ENCODE measurements around the gene AMY2B.
"Not testable (repeated sequence)": the region's sequence is repeated elsewhere in the genome, so short reads cannot be mapped to it uniquely, and the experiment has no call there.

Gene AMY2B

GRCh38 chr1:103571289-103571688 lies at the start of gene AMY2B:
AMY2B (plus strand) TSS chr1:103571589; CDS start chr1:103571603, 14 bp downstream.
- DNase-seq (ENCODE audit: low read depth) = not testable (repeated sequence)

DNA sequence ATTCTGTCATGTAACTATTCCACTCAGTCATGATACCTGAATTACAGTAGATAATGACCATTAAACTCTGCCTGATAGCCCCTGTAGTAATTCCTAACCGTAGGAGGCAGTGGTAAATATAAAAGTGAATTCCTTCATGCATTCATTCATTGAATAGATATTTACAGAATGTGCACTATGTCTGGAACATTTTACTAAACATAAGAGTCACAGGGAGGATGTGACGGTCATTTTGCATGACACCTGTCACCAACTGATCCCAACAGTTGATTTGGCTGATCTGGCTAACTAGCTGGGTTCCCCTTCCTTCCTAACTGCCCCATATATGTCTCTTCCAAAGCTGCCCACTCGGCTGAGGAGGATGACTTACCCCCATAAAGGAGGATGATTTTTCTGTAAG lies 48.0 kb upstream of the AMY2B start:
- DNase-seq (ENCODE audit: low read depth) = no peak

- peak; percentile 70 for DNase-seq (ENCODE audit: low read depth)
Observed at GRCh38 chr1:103525114-103525606, 46.2 kb upstream of the AMY2B start.

DNA sequence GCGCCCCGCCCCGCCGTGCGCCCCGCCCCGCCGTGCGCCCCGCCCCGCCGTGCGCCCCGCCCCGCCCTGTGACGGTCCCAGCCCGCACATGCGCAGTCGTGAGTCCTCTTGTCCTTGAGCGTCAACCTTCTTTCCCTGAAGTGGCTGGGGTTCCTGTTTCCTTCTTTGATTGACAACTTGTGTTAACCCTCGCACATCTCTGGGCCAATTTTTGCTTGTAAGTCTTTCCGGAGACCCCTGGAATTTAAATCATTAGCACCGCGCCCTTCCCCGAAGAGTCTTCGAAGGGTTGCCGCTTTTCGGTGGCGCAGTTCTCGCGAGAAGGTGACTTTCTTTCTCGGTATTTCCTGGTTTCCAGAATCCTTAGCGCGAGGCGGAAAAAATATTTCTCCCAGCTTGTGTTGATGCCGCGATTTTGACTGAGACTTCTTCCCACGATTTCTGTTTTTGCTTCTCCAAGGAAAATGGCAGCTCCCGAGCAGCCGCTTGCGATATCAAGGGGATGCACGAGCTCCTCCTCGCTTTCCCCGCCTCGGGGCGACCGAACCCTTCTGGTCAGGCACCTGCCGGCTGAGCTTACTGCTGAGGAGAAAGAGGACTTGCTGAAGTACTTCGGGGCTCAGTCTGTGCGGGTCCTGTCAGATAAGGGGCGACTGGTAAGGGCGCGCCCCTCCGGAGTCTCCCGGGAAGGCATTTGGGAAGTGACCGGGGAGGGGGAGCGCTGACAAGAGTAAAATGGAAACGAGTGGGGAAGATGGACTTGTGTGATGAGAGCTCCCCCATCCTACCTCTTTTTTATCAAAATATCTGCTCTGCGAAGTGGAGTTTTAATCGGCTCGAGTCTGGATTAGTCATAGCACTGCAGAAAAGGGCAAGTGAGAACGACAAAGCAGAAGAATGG lies 45.5 kb upstream of the AMY2B start, which contains the start of gene RNPC3:
Gene RNPC3, plus strand, starts transcription at position 93 of the 901 bp plus-strand sequence. Its CDS starts 372 bp downstream, at position 465.
- peak; percentile 86 for DNase-seq (ENCODE audit: low read depth)

DNA sequence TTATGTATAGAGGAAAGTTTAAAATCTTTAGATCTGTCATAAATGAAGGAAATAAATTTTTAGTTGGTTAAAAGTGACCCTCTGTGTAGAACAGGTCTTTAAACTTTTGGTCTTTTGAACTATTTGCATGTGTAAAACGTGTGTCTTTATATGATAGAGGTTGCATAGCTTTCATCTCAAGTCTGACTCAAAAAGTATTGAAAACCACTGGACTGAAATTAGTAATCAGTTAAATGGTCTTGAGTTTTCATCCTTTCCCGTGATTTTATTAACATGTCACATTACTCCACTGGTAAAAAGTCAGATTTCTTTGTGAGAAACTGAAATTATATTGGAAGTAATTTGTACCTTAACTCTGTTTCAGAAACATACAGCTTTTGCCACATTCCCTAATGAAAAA lies 44.1 kb upstream of the AMY2B start:
- DNase-seq (ENCODE audit: low read depth) = no peak

GRCh38 chr1:103529746-103530145 lies 41.6 kb upstream of the AMY2B start:
- DNase-seq (ENCODE audit: low read depth) = no peak

DNA sequence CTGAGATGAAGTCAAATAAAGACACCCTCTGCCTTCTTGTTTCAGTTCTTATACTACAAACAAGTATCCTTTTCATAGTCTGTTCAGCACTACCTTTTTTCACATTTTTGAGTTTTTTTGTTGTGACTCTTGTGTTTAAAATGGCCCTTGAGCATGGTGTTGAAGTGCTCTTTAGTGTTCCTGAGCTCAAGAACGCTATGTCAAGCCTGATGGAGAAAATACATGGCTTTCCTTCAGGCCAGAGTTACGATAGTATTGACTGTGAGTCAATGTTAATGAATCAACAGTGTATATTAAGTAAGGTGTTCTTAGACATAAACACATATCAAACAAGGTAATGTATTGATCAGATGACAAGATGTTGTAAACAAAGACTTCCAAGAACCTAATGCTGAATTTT lies 33.2 kb upstream of the AMY2B start:
- DNase-seq (ENCODE audit: low read depth) = no peak

DNA sequence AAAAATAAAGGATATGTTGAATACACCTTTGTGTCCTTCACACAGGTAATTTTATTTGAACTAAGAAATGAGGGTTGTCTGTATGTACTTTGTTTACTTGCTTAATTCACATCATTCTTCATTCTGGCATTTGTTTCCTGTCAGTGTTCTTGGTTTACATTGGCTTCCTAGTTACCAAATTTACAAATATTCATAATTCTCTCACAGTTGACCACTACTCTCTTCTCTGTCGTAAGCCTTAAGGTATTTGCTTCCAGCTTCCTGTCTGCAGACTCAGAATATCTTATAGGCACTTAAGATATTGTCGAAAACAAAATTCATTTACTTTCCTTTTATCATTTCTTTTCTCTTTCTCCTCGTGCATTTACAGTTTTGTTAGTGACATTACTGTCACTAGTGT lies 30.0 kb upstream of the AMY2B start:
- no peak for DNase-seq (ENCODE audit: low read depth)

DNA sequence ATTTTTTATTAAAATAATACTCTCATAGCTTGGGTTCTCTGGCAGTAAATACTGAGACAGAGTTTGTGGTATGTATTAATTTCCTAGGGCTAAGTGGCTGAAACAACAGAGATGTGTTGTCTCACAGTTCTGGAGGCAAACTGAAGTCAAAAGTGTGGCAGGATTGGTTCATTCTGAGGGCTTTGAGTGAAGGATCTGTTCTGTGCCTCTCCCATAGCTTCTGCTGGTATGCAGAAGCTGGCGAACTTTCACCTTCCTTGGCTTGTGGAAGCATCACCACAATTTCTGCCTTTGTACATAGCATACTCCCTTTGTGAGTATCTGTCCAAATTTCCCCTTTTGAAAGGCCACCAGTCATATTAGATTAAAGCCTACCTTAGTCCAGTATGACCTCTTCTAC lies 24.9 kb upstream of the AMY2B start:
- DNase-seq (ENCODE audit: low read depth) = no peak

DNA sequence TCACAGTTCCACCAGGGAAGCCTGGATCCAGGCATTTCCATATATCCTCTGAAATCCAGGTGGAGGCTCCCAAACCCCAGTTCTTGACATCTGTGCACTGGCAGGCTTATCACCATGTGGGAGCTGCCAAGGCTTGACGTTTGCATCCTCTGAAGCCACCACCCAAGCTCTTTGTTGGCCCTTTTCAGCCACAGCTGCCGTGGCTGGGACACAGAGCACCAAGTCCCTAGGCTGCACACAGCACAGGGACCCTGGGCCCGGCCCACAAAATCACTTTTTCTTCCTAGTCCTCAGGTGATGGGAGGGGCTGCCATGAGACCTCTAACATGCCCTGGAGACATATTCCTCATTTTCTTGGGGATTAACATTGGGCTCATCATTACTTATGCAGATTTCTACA lies 23.5 kb upstream of the AMY2B start:
- no peak for DNase-seq (ENCODE audit: low read depth)

- DNase-seq (ENCODE audit: low read depth) = no peak
Observed at GRCh38 chr1:103560427-103560826, 11.0 kb upstream of the AMY2B start.

- DNase-seq (ENCODE audit: low read depth) = not testable (repeated sequence)
Observed at GRCh38 chr1:103561124-103561523, 10.3 kb upstream of the AMY2B start.

- peak; percentile 68 for DNase-seq (ENCODE audit: low read depth)
Observed at GRCh38 chr1:103561643-103562395, 9.6 kb upstream of the AMY2B start.

DNA sequence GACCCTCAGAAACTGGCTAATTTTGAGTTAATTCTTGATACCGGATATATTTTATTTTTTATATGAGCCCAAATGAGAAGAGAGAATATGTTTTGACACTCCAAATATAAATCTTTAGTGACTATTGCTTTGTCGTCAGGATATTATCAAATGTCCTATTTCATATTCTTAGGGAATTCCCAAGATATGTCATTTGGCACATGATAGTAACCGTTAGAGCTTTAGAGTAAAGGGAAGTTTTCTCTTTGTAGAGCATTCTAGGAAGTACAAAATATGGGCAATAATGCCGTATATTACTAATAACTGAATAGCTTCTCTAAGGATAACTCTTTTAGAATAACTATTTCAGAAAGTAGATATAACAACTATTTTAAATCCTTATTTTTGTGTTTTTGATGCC lies 8.3 kb upstream of the AMY2B start:
- no peak for DNase-seq (ENCODE audit: low read depth)

DNA sequence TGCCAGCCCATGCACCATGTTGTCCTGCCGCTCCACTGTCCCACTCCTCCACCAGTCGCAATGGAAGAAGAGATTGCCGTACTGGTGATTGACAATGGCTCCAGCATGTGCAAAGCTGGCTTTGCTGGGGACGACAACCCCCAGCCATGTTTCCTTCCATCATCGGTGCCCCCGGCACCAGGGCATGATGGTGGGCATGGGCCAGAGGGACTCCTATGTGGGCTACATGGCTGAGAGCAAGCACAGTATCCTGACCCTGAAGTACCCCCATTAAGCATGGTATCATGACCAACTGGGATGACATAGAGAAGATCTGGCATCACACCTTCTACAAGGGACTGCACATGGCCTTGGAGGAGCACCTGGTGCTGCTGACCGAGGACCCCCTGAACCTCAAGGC lies 1.9 kb upstream of the AMY2B start:
- no peak for DNase-seq (ENCODE audit: low read depth)

- DNase-seq (ENCODE audit: low read depth) = no peak
Observed at GRCh38 chr1:103576065-103576464, 4.7 kb downstream of the AMY2B start.

DNA sequence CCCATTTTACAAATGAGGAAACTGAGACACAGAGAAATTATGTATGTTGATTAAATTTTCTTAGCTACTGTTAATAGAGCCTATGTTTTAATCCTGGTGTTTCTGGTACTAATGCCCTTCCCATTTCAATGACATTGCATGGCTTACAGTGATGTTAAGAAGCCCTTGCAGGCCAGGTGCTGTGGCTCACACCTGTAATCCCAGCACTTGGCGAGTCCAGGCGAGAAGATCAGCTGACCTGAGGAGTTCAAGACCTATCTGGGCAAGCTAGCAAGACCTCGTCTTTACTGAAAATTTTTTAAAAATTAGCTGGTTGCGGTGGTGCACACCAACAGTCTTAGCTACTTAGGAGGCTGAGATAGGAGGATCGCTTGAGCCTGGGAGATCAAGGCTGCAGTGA lies 5.4 kb downstream of the AMY2B start:
- DNase-seq (ENCODE audit: low read depth) = not testable (repeated sequence)

DNA sequence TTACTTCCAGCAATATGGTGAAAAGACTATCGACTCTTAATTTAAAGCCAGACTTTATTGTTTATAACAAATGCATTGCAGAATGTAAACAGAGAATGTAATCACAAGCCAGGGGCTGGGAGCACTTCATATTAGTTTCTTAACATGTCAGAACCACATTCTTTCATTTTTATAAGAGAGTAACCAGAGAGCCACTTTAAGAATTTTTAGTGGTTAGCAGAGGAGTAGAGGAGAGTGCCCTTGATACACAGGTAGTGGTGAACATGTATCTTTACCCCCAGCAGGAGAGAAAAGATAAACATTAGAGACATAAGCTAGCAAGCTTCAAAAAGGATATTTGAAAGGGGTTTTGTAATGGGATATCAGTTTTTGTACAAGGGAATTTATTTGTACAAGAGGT lies 11.1 kb downstream of the AMY2B start:
- DNase-seq (ENCODE audit: low read depth) = no peak

DNA sequence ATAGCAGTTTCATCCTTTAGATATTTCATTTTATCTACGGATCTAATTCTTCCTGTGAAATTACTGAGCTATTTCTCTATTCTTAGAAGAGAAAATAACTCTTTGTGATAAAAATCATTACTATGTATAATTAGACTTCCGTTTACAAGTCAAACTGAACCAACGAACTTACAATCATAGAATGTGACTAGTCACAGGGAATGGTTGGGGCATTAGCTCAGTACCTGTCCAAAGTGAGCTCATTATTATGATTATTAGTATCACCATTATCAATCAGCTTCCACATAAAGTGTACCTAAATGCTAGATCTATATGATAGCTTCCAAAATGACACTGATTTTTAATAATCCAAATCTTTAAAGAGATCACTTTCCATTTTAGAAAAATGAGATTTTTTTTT lies 12.5 kb downstream of the AMY2B start:
- no peak for DNase-seq (ENCODE audit: low read depth)

- no peak for DNase-seq (ENCODE audit: low read depth)
Observed at GRCh38 chr1:103584537-103584936, 13.1 kb downstream of the AMY2B start.

GRCh38 chr1:103602740-103603139 lies 31.4 kb downstream of the AMY2B start:
- DNase-seq (ENCODE audit: low read depth) = not testable (repeated sequence)

- no peak for DNase-seq (ENCODE audit: low read depth)
Observed at GRCh38 chr1:103616362-103616761, 45.0 kb downstream of the AMY2B start.

GRCh38 chr1:103616994-103617477 lies 45.6 kb downstream of the AMY2B start, which contains the start of gene AMY2A:
AMY2A (plus strand) TSS chr1:103617427; CDS start chr1:103617441, 14 bp downstream.
- not testable (repeated sequence) for DNase-seq (ENCODE audit: low read depth)
